ENCODE results near the gene TRABD. TPM values are rescaled to one million over a fixed set of nuclear protein-coding genes. Genes with fewer than 3 reads are reported as not detected.

TRABD gene
- total RNA-seq, 1 experiment from 2014 or later = 21.8 TPM

- DNase-seq (ENCODE audit: low read depth) = no peak
These were observed 11.7 kb upstream of the TRABD start for GRCh38 chr22:50173983-50174355.

GRCh38 chr22:50174382-50175190, 11.1 kb upstream of the TRABD start:
- no peak for DNase-seq (ENCODE audit: low read depth)

- no peak for DNase-seq (ENCODE audit: low read depth)
These were observed 10.6 kb upstream of the TRABD start for GRCh38 chr22:50175191-50175461.

- no peak for DNase-seq (ENCODE audit: low read depth)
These were observed 9.5 kb upstream of the TRABD start for GRCh38 chr22:50175921-50176849.

- DNase-seq (ENCODE audit: low read depth) = no peak
These were observed 8.7 kb upstream of the TRABD start for GRCh38 chr22:50176850-50177536.

- DNase-seq (ENCODE audit: low read depth) = no peak
These were observed 7.9 kb upstream of the TRABD start for GRCh38 chr22:50177537-50178470.

- no peak for DNase-seq (ENCODE audit: low read depth)
These were observed 7.2 kb upstream of the TRABD start for GRCh38 chr22:50178471-50178864.

- no peak for DNase-seq (ENCODE audit: low read depth)
These were observed 6.5 kb upstream of the TRABD start for GRCh38 chr22:50178871-50179869.

GRCh38 chr22:50179937-50180726, 5.6 kb upstream of the TRABD start:
- no peak for DNase-seq (ENCODE audit: low read depth)

GRCh38 chr22:50180727-50181521, 4.8 kb upstream of the TRABD start:
- DNase-seq (ENCODE audit: low read depth) = no peak

GRCh38 chr22:50182176-50183081, 3.3 kb upstream of the TRABD start:
- DNase-seq (ENCODE audit: low read depth) = no peak

GRCh38 chr22:50183141-50183971, 2.4 kb upstream of the TRABD start:
- no peak for DNase-seq (ENCODE audit: low read depth)

GRCh38 chr22:50184004-50184901, 1.5 kb upstream of the TRABD start:
- DNase-seq (ENCODE audit: low read depth) = no peak

- DNase-seq (ENCODE audit: low read depth) = no peak
These were observed 775 bp upstream of the TRABD start for GRCh38 chr22:50184902-50185374.

- no peak for DNase-seq (ENCODE audit: low read depth)
These were observed 535 bp downstream of the TRABD start for GRCh38 chr22:50186181-50186714.
